D721Med (cell line): ENCODE results near the gene CTNNA2.

Source experiments
- DNase-seq: peaks from one replicate; pipeline ENCODE4 v3.0.0; 2011; ENCODE audit warnings: low spot score; ENCODE audit not compliant: insufficient read length
- FAIRE-seq: peaks from 2 replicates; lab custom pipeline; 2011; peaks lifted over from hg19 to GRCh38; lab: Jason Lieb, UNC
- CTCF ChIP-seq: IDR thresholded peaks from 2 replicates; pipeline ENCODE4 v1.5.1; 2012; ENCODE audit warnings: mild to moderate bottlenecking, control low read depth; ENCODE audit not compliant: insufficient read depth; ENCODE audit errors: missing control alignments

CTNNA2 gene

GRCh38 chr2:80122675-80123074 is 609.8 kb downstream of the CTNNA2 start:
- TF ChIP-seq CTCF = no peak
- DNase-seq (no peak), FAIRE-seq (no peak)

- no peak for FAIRE-seq
- no peak for DNase-seq
- TF ChIP-seq CTCF = no peak
Measured at GRCh38 chr2:80126596-80127189, 613.8 kb downstream of the CTNNA2 start.

- no peak for TF ChIP-seq CTCF
- FAIRE-seq (no peak), DNase-seq (no peak)
Measured at GRCh38 chr2:80128080-80128479, 615.2 kb downstream of the CTNNA2 start.

GRCh38 chr2:80132281-80132680 is 619.4 kb downstream of the CTNNA2 start:
- no peak for FAIRE-seq
- TF ChIP-seq CTCF = no peak

GRCh38 chr2:80135001-80135400 is 622.1 kb downstream of the CTNNA2 start:
- no peak for TF ChIP-seq CTCF
- no peak for FAIRE-seq

More at GRCh38 chr2:80132281-80132680, 619.4 kb downstream of the CTNNA2 start:
- no peak for DNase-seq

GRCh38 chr2:80136338-80136737 is 623.5 kb downstream of the CTNNA2 start:
- DNase-seq (no peak), FAIRE-seq (no peak)

More at GRCh38 chr2:80135001-80135400, 622.1 kb downstream of the CTNNA2 start:
- no peak for DNase-seq

More at GRCh38 chr2:80136338-80136737, 623.5 kb downstream of the CTNNA2 start:
- no peak for TF ChIP-seq CTCF
